Measurements from ENCODE around the gene KCNN4.
"Not testable (repeated sequence)": the region's sequence is repeated elsewhere in the genome, so short reads cannot be mapped to it uniquely, and the experiment has no call there.

KCNN4 gene

DNA sequence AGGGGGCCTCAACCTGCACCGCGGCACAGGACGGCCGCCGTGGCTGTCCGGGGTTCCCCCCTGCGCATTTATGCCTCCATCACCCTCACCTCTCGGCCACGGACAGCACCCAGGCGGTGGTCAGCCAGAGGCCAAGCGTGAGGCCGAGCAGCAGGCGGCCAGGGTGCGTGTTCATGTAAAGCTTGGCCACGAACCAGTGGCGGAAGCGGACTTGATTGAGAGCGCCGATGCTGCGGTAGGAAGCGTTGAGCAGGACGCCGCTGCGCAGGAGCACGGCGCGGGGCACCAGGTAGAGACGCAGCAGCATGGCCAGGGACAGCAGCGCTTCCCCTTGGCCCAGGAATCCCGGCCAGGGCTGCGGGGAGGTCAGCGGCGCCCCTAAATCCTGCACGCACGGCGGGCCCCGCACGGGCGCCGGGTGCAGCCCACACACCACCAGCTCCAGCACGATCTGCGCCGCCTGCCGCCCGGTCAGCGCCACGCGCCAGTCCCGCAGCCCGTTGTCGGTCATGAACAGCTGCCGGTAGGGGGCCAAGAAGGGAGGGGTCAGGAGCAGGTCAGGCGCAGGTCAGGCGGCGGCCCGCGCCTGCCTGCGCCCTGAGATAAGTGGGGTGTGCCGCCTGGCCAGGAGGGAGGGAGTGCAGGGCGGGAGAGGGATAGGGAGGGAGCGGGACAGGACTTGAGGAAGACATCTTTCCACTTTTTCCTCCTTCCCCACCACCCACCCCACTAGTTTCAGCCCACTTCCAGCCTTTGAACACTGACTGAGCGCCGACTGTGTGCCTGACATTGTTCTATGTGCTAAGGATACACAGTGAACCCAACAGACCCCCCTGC is 6.5 kb downstream of the KCNN4 start:
- DNase-seq (ENCODE audit: low read depth): no peak

GRCh38 chr19:43773725-43774102 is 7.1 kb downstream of the KCNN4 start:
- DNase-seq (ENCODE audit: low read depth): no peak

- DNase-seq (ENCODE audit: low read depth): no peak
Measured at GRCh38 chr19:43769256-43769655, 11.5 kb downstream of the KCNN4 start.

GRCh38 chr19:43768273-43769050 is 12.3 kb downstream of the KCNN4 start:
- no peak for DNase-seq (ENCODE audit: low read depth)

DNA sequence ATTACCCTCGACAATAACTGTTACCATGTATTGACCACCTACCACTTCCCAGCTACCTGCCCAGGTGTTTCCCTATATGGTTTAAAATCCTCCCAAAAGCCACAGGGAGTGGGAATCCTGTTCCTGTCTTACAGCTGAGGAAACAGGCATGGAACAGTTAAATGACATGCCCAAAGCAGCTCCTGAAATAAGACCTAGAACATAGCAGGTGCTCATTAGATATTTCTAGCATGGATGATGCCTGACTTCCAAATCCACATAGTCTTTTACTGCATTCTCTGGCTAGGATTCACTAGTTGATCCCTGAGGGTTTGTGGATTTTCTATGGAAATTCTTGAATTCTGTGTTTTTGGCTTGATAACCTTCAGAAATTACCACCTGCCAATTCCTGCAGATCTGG is 13.0 kb downstream of the KCNN4 start:
- DNase-seq (ENCODE audit: low read depth): no peak

DNA sequence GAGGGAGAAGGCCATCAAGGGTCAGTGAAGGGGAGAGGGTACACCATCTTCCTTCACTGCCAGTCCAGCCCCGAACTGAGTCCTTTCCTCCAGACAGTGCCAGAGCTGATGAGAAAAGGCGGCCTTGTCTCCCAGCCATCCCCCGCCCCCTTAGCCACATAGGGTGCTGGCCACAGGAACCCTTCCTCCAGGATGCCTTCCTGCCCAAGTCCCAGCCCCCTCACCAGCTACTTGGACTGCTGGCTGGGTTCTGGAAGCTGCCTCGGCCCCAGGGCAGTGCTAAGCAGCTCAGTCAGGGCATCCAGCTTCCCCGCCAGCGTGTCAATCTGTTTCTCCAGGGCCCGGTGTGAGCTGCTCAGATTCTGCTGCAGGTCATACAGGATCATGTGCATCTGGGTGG is 13.5 kb downstream of the KCNN4 start:
- DNase-seq (ENCODE audit: low read depth): no peak

GRCh38 chr19:43766755-43767043 is 14.1 kb downstream of the KCNN4 start:
- no peak for DNase-seq (ENCODE audit: low read depth)

DNA sequence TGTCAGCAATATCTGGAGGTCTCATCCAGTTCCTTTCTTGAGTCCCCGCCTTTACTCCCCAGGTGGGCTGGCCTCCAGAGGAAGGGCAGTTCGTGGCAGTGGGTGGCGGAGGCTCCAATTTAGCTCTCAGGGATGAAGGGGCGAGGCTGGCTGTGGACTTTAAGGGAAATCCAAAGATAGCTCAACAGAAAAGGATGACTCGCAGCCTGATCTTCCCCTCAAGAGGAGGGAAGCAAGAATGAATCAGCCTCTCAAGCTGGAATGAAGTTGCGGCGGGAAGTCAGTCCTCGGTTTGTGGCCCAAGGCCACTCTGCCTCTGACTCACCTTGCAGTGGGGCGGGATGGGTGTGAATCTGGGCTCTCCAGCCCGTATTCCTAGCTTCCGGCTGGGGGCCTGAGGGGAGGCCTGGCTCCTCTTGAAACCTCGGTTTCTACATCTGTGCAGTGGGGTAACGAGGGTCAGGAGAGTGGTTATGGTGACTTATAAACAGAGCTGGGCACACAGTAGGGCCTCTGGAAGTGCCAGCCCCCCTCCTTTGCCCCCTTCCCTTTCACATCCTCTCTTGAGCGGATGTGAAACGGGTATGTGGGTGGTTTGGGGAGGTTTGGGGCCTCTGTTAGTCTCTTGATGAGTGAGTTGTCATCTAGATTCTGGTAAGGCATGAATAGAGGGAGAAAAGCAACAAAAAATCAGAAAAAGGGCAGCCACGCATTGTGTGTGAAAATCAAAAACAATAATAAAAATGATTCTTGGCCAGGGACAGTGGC is 15.5 kb downstream of the KCNN4 start:
- peak; percentile 44 for DNase-seq (ENCODE audit: low read depth)

GRCh38 chr19:43764684-43765083 is 16.1 kb downstream of the KCNN4 start:
- not testable (repeated sequence) for DNase-seq (ENCODE audit: low read depth)

DNA sequence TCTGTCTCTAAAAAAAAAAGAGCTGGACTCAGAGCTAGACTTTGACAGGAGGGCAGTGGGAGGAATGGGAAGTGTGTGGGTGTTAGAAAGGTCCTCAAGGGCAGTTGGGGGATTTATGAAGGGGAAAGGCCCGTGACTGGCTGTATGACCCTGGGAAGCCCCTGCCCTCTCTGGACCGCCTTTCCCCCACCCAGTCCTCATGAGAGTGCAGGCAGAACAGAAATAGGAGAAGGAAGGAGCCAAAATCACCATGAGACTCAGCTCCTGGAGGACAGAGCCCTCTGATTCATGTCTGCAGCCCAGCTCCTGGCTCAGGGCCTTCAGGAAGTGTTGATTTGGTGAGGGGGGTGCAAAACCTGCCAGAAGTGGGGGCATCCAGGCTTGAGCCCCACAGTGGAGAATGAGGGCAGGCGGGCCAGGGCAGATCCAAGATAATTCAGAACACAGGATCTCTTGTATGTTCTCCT is 17.3 kb downstream of the KCNN4 start:
- no peak for DNase-seq (ENCODE audit: low read depth)

- no peak for DNase-seq (ENCODE audit: low read depth)
Measured at GRCh38 chr19:43762814-43763213, 18.0 kb downstream of the KCNN4 start.

DNA sequence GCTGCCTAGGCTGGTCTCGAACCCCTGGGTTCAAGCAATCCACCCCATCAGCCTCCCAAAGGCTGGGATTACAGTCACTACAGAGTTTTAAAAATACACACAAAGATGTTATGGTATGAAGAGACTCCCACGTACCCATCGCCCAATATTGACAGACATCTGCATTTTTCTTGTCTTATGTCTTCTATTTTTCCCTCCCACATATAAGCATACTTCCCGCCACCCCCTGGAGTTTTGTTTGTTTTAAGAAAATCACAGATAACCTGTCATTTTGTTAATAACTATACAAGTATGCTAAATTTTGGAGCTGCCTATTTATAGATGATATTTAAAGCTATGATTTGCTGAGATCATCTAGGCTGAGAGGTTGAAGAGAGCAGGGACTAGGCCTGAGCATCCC is 19.8 kb downstream of the KCNN4 start:
- DNase-seq (ENCODE audit: low read depth): no peak

- DNase-seq (ENCODE audit: low read depth): no peak
Measured at GRCh38 chr19:43759515-43759914, 21.3 kb downstream of the KCNN4 start.

DNA sequence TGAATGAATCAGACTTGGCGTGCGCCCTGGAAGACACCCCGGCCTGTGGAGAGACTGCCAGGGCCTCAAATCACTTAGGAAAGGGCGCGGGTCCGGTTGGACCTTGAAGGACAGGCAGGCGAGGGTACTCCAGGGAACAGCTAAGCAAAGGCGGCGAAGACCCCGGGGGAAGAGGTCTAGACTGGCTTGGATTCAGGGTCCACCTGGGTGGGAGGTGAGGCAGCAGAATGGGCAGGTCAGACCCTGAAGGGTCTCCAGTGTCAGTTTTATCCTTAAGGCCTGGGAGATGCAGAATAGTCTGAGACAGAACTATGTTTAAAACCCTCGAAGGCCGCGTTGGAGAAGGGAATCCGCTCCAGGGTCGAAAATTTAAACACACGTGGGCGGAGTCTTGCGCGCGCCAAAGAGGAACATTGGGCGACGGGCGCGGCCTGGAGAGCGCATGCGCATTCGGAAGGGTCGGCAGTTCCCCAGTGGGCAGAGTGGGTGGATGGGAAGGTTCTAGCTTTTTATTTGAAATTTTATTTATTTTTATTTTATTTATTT is 25.4 kb downstream of the KCNN4 start:
- peak; percentile 69 for DNase-seq (ENCODE audit: low read depth)

DNA sequence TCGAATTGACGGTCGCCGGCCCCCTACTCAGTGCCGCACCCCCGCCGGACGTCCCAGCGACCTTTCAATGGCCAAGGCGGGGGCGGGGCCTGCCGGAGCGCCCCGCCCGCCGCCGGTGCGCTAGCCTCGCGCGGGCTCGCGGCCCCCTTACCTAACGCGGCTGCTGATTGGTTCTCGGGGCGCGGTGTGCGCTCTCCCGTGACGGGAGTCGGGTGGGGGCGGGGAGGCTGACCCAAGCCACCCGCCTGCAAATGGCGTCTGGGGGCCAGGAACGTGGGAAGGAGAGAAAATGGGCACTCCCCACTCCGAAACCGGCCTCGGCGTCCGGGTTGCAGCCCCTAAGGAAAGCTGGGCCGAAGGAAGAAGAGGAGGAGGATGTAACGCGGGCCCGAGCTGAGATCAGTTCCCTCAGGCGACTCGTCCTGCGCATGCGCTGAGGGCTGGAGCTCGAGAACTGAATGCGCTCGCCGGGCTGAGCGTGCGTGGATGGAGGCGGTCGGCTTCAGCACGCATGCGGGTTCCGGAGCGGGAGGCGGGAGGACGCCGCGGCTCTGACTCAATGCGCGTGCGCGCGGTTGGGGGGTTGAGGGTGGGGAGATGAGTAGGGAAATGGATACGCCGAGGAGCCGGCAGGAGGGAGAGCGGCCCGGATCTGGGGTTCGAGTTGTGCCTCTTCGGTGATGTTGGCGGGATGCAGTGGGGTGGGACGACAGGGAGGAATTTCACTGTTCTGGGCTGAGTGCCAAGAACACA is 26.1 kb downstream of the KCNN4 start, which contains the start of gene SMG9:
Gene SMG9, minus strand, starts transcription at position 460 of the 753 bp plus-strand sequence. CDS start 4,221 bp downstream, outside the sequence.
- DNase-seq (ENCODE audit: low read depth): peak; percentile 98

GRCh38 chr19:43754253-43754502 is 26.6 kb downstream of the KCNN4 start:
- DNase-seq (ENCODE audit: low read depth): no peak

- no peak for DNase-seq (ENCODE audit: low read depth)
Measured at GRCh38 chr19:43752287-43752875, 28.4 kb downstream of the KCNN4 start.

- no peak for DNase-seq (ENCODE audit: low read depth)
Measured at GRCh38 chr19:43751466-43752220, 29.1 kb downstream of the KCNN4 start.

DNA sequence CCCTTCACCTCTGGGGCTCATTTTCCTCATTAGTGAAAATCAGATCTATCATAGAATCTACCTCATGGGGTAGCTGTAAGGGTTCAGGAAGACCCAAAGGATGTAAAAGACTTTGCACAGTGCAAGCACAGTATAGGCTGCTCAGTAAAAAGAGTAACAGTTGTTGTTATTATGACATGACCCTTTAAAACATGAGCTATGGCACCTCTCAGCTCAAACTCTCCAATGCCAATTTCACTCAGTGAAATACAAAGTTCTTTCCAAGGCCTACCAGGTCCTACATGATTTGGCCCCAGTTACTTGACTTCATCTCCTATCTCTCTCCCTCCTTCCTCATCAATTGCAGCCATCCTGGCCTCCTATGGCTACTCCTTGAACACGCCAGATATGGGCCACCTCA is 30.9 kb downstream of the KCNN4 start:
- DNase-seq (ENCODE audit: low read depth): no peak

DNA sequence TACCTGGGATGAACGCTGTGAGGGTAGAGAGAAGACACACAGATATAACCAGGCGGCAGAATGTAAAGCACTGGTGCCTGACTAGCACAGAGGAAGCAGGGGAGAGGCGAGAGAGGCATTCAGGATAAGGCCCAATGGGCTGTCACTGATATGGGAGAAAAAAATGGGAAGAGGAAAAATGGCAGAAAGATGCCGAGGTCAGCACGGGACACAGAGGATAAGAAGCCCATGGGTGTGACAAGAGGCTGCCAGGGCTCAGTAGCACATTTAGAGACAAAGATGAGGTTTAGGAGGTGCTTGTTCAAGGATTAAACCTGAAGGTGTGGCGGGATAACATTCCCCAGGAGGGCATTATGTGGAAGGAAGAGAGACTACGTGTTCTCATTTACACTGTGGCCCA is 31.6 kb downstream of the KCNN4 start:
- no peak for DNase-seq (ENCODE audit: low read depth)

DNA sequence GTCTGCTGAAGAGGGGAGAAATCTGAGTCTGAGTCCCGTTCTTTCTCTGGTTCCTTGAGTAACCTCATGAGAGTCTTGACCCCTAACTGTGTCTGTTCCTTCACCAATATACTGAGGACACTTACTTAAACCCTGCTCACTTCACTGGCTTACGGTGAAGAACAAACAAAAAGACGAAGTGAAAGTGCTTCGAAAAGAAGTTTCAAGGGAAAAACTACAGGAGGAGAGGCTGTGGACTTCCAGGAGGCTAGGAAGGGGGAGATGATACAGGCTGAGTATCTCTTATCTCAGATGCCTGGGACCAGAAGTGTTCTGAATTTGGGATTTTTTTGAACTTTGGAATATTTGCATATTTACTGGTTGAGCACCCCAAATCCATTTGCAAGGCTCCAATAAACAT is 32.1 kb downstream of the KCNN4 start:
- no peak for DNase-seq (ENCODE audit: low read depth)

Data from T follicular helper cell (primary cell).